CD4-positive, alpha-beta T cell treated with Interleukin-17A for 4 hours (primary cell): ENCODE data around the gene ARHGAP9.
"Not testable (repeated sequence)": the region's sequence is repeated elsewhere in the genome, so short reads cannot be mapped to it uniquely, and the experiment has no call there.

ENCODE experiments used
- DNase-seq: peaks from one replicate; pipeline ENCODE4 v3.0.0-alpha.2; 2020; ENCODE audit warnings: mixed read lengths

ARHGAP9 gene

DNA sequence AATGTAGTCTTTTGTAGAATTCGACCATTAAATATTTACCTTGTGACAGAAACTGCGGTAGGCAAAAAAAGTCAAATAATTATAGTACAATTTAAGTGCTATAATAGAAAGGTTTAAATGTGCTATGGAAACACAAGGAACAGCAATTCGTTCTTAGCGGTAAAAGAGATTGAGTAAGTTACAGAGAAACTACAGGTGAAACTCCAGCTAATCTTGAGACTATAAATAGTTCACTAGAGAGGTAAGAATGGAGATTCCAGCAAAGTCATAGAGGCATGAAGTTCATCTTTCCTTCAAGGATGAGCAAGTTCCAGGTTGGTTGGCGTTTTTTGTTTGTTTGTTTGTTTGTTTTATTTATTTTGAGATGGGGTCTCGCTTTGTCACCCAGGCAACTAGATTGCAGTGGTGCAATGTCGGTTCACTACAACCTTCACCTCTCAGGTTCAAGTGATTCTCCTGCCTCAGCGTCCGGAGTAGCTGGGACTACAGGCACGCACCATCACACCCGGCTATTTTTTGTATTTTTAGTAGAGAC lies 47.9 kb downstream of the ARHGAP9 start:
- no peak for DNase-seq

GRCh38 chr12:57430931-57431566 lies 48.6 kb downstream of the ARHGAP9 start, which contains the start of gene R3HDM2:
TSS of gene R3HDM2 (minus strand) at chr12:57431043. CDS start at chr12:57310428, 120,615 bp downstream.
- peak; percentile 97 for DNase-seq

- DNase-seq, result no peak
Observed at GRCh38 chr12:57430112-57430930, 49.3 kb downstream of the ARHGAP9 start.

- DNase-seq, result no peak
Observed at GRCh38 chr12:57429473-57430111, 50.1 kb downstream of the ARHGAP9 start.

DNA sequence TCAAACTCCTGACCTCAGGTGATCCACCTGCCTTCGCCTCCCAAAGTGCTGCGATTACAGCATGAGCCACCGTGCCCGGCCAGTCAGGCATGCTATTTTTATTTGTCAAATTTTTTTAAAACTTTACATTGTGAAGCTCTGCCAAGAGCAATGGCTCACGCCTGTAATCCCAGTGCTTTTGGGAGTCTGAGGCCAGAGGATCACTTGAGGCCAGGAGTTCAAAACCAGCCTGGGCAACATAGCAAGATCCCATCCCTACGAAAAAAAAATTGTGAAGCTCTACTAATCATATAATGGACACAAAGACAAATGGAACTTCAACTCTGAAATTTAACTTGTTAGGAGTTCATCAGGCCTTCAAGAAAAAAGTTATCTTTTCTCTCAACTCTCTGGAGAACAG lies 50.7 kb downstream of the ARHGAP9 start:
- no peak for DNase-seq

GRCh38 chr12:57426948-57427347 lies 52.7 kb downstream of the ARHGAP9 start:
- not testable (repeated sequence) for DNase-seq
